ENCODE data around the gene RUBCN.
"Not testable (repeated sequence)": the region's sequence is repeated elsewhere in the genome, so short reads cannot be mapped to it uniquely, and the experiment has no call there.

- not testable (repeated sequence) for TF ChIP-seq EZH2phosphoT487 (IDR thresholded peaks at IDR 0.05; ENCODE audit: insufficient read depth, low read depth); EZH2 (IDR thresholded peaks at IDR 0.05; ENCODE audit: insufficient read depth, poor library complexity, severe bottlenecking)
Observed at GRCh38 chr3:197658706-197659105, 78.0 kb downstream of the RUBCN start.
